SIG-M5 treated with dmso at 0.1 percent for 504 hours (cell line): ENCODE measurements around the gene RBPJ.
"Not testable (repeated sequence)": the region's sequence is repeated elsewhere in the genome, so short reads cannot be mapped to it uniquely, and the experiment has no call there.

Experiments
- DNase-seq: peaks from one replicate; lab custom pipeline; 2025; ENCODE audit not compliant: unreplicated experiment; lab: John Stamatoyannopoulos, UW

RBPJ gene

DNA sequence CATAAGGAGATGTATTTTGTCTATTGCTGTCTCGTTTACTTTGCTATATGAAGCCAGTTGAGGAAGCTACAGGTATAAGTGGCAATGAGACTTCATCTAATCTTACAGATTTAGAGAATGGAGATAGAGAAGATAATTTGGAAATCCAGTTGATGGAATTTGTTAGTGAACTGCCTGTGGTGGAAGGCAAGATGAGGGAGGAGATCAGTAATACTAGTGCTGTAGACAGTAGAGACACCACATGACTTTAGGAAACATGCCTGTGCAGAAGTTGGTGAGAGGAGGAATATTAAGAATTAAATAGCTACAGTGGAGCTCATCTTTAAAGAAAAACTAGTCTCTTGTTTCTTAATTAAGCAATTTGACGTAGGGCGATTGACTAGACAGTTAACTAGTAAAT, 51.3 kb downstream of the RBPJ start:
- no peak for DNase-seq

DNA sequence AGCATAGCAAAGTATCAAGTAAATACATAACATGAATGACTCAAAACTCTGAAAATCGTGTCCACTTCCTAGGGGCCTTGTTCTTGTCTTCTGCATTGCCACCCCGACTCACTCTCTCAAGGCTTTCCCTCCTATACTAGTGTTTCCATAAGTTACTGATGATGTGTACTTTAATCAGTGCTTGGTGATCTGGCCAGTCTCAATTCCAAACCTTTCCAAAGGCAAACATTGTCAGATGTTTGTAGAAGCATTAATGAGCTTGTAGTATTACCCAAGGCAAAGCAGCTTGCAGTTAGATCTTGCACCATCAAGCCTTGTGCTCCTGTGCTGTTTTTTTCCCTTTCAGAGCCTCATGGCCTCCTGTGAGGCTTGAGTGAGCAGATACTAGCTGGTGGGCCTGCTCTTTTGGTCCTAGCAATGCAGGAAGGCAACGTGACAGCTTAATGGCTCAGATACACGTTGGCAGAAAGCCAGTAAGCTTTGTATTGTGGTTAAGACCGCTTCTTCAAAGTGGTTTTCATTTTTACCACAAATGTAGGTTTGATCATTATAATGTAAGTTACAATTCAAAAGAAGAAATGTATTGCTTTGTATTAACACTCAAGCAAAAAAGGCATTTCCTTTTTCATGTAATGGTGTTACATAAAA, 51.8 kb downstream of the RBPJ start:
- DNase-seq: peak; percentile 79

DNA sequence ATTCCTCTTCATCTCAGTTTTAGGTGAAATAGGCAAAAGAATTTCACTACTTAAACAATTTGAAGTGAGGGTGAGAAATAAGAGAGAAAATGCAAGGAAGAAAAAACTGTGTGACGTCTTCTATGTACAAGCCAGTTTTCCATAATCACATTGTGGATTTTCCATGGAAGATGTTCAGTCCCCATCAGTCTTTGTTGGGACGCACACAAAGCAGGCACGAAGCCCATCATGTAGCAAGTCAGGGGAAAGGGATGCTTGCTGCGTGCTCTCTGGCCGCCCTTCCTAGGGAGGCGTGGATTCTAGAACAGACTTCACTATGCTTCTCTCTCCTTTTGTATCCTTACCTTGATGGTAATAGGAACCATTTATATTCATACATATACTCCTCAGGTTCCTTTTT, 54.7 kb downstream of the RBPJ start:
- DNase-seq: no peak

DNA sequence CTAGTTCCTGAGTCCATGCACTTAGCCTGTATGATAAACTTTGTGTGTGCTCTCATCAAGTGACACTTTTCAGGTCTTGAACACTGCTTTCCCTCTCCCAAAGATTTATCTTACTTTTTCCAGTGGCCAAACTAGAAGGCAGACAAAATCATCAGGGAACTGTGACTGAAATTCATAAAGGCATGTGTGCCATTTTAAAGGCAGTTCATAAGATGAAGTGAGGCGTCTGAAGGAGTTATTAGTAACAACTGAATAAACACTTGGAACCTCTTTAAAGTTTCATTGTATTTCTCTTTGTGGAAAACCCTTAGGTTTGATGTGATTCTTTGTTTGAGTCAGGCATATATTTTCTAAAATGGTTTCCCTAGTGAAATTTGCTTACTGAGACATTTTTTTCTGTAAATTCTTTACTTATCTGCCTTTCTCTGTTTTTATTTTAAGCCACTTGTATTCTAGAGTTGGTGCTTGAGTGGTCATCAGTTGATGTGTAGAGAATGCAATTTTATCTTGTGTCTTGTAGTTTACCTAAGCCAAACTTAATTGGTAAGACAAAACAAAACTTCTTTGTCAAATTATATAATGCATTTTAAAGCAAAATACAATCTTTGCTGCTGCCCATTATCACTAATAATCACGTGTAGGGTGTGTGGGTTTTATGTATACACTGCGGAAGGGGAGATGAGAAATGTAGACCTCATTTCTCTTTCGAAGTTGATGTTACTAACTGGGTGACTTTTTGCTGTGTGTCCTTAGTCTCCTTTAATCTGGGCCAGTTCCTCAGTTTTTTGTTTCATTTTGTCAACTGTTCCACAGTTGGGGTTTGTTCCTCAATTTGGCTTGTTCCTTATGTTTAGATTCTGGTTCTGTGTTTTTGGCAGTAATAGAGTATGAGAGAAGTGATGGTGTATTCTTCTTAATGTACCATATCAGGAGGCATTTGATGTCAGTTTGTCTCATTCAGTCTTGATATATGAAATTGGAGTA, 56.8 kb downstream of the RBPJ start:
- peak; percentile 49 for DNase-seq

DNA sequence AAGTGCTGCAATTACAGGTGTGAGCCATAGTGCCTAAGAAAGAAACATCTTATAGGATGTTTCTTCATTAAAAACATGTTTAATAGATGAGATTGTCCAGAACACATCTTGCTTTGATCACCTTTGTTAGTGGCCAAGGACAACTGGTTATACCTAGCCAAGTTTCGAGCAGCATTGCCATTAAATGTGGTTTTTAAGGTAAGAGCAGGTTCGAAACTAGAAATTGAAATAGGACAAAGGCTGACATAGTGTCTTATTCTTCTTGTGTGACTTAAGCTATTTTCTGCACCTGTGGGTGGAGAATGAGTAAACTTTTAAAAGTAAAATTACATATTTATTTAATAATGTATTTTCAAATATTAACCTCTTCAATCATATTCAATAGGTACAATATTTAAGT, 59.0 kb downstream of the RBPJ start:
- no peak for DNase-seq

DNA sequence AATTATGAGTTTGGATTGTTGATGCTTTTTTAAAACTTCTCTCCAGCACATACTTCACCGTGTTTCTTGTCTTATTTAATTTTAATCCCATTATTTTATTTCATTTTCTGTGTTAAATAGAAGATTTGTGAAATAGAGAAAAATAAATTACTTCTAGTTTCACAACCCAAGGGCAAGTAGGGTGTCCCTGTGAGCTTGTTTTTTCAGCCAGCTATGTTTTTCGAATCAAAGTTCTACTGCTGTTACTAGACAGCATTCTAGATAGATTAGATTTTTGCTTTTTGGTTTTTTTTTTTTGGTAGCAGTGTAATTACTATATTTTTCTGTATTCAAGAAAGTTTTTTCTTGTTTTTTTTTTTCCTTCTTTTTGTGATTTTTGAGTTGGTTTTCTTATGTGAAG, 59.9 kb downstream of the RBPJ start:
- no peak for DNase-seq

DNA sequence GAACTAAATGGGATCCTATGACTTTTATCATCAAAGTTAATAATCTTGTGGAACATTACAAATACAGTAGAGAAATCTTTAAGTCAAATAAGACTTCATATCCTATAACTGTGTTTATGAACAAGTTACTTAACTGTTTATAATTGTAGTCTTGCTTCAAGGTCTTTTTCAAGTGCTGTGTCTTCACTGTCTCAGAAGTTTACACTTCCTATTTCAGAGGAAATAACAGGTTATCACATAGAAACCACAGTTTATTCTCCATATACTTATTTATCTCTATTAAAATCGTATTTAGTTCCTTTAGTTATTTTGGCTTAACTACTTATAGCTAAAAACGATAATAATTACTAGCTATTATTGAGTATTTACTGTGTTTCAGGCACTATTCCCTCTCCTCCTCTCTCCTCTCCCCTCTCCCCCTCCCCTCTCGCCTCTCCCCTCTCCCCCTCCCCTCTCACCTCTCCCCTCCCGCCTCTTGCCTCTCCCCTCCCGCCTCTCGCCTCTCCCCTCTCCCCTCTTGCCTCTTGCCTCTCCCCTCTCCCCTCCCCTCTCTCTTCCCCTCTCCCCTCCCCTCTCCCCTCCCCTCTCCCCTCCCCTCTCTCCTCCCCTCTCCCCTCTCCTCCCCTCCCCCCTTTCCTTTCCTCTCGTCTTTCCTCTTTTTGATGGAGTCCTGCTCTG, 63.7 kb downstream of the RBPJ start:
- no peak for DNase-seq

DNA sequence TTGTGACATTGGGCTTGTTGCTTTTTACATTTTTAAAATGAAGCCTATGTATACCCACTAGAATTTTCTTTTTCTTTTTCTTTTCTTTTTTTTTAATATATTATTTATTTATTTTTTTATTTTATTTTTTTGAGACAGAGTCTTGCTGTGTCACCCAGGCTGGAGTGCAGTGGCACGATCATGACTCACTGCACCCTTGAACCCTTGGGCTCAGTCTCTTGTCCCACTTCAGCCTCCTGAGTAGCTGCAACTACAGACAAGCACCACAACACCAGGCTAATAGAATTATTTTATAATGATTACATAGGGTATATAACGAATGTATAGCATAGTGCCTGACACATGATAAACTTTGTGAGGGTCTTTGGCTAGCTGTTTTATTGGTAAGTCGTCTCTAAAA, 64.9 kb downstream of the RBPJ start:
- DNase-seq: no peak

DNA sequence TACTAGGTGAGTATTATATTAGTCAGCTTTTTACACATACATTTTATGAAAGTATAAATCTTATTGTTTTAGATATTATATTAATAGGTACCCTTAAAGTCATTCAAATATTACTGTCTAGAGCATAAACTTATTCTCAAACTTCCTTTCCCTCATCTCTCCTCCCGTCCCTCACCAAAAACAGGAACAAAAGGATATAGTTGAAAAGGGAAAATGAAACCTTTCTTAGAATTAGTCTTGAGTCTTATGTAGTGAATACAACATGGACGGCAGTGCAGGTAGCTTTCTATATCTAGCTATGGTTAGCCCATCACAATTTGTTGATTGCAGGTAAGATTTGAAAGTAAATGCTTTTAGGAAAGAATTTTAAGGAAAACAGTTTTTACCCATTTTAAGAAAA, 65.6 kb downstream of the RBPJ start:
- DNase-seq: no peak

DNA sequence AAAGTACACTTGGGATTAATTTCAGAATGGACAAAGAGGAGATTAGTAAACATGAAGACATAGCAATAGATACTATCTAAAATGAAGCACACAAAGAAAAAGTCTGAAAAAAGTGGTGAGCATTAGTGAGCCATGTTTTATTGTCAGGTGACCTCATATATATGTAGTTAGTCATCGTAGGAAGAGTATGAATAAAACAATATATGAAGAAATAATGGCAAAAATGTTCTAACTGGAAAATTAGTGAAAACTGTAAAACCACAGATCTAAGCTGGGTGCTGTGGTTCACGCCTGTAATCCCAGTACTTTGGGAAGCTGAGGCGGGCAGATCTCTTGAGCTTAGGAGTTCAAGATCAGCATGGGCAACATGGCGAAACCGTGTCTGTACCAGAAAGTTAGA, 67.9 kb downstream of the RBPJ start:
- no peak for DNase-seq

DNA sequence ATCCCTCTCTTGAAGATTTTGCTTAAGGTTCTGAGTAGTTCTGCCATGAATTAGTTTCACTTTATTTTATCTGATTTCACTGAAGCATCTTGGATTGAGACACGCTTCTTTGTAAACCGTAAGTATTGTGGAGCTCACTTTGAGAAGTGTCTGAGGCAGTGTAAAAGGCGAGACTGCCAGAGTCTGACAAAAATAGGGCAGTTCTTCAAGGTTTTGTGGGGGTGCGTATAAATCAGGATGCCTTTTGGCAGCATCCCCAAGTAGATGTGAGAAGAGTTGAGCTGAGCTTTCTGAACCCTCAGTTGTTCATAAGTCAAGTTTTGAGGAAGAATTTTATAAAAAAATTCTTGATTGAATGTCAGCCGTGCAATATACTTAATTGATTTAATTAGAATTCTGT, 76.3 kb downstream of the RBPJ start:
- DNase-seq: no peak

DNA sequence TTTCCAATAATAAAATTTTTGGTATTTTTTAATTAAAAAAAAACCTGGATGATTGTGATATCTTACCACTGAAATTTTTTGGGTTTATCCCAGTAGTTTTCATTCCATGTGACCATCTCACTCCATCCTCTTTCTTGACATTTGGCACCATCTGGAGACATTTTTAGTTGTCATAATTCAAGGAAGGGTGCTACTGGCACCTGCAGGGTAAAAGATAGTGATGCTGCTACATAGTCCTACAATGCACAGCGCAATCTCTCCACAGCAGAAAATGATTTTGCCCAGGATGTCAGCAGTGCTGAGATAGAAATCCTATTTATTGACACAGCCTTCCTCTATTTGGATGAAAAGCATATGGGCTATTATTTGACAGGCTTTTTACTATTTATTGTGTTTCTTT, 79.3 kb downstream of the RBPJ start:
- DNase-seq: no peak

DNA sequence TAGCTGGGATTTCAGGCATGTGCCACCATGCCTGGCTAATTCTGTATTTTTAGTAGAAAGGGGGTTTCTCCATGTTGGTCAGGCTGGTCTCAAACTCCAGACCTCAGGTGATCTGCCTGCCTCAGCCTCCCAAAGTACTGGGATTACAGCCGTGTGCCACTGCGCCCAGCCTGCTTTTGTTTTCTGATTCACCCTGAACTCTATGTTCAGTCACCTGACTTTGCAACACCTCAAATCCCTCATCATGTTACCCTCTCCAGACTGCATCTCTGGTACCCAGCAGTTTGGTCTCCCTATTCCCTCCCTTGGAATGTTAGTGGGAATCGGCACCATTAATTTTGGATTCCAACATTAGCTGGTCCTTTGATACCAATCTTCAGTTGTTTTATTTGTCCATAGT, 81.2 kb downstream of the RBPJ start:
- not testable (repeated sequence) for DNase-seq

DNA sequence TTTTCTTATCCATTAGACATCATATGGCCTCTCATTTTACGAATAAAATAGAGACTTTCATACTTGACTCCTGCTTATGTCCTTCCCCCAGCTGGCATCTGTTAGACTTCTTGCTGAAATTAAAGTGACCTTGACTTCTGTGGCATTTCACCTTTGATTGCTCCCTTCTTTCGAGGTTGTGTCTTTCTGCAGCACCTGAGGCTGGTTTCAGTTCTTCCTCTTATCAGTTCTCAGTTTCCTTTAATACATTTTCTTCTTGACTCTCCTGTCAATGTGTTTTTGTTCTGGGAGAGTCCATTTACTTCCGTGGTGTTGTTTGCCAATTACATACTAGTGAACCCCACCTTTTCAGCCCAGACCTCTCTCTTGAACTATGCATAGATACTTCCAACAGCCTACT, 81.6 kb downstream of the RBPJ start:
- no peak for DNase-seq

DNA sequence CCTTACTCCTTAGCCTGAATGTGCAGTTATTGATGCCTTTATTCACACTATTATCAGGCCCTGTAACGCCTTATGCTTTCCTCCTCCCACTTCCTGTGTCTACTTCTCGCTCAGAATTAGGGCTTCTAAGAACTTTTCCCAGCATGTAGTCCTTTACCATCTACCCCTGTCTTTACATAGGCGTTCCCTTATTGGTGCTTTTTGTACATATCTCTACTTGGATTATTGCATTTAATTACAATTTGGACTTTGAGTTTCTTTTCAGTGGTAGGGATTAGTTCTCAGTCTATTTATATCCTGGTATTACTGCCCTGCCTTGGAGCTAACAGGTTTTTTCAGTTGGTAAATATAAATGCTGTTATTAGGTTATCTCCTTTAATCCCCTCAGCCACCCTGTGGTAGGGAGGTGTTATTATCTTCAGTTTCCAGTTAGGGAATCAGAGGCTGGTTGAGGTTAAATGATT, 84.0 kb downstream of the RBPJ start:
- DNase-seq: no peak

DNA sequence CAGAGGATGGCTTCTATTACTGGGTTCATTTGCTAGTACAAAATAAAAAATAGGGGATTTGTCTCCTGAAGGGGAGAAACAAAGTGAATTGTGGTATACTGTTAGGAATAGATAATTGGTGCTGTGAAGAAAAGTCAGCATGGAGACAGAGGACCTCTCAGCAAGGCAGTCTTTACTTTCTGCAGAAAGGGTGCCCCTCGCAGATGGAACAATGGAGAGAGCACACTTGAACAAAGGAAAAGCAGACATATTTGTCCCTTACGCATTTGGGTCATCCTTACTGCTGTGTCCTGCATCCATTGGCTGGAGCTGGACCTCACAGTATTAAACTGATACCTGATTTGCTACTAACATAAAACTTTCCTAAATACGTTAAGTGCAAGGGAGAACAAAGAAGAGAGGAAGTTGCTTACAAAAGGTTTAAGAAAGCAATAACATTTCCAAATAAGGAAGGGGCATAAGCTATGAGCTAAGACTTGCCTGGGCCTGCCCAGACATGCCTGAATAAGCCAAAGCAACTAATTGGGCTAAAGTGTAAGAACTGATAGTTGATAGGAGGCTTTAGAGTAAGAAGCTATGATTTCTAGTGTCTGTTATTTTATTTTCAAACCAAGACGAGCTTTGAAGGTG, 85.6 kb downstream of the RBPJ start:
- peak; percentile 27 for DNase-seq

DNA sequence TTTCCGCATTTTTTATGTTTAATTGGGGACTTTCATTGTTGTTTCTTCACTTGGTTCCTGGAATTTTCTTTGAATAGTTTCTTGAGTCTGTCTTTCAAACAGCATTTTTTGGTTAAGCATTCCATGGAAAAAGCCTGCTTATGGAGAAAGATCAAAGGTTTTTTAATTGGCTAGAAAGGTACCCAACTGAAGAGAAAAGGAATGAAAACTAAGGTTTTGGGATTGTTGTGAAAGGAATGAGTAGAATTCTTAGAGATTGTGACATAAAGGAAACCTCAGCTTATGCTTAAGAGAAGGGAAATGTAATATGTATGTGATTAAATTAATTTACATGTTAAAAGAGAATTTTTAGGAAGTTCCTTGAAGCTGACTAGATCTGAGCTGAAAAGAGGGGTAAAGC, 86.7 kb downstream of the RBPJ start:
- DNase-seq: no peak

DNA sequence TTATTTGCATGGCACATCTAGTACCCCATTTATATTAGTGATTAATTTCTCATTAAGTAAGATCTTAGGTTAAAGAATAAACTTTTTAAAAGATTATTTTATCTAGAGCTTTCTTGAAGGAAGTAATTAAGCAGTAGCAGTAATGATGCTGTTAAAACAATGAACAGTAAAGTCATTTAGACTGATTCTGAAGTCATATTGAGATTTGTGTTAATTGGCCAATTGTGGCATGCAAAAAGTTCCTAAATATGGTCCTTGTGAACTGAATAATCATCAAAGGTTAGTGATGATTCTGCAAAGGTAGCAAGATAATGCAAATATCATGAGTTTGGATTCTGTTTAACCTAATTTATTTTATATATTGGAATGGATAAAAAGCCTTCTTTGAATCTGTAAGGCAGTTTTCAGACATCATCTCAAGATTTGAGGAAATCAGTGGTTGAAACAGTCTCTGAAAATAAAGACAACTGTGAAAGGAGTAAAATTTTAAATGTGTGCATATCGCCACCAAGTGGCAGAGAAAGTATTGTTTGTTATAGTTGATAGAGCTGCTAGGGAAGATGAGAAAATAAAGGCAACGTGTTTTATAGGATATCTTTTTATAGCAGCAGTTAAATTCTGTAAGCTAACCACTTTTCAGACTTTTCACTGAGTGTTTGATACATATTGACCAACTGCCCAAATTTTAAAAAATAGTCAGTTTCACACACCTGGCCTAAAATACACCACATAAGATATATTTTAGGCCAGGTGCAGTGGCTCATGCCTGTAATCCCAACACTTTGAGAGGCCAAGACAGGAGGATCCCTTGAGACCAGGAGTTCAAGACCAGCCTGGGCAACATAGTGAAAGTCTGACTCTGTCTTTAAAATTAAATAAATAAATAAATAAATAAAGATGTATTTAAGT, 89.8 kb downstream of the RBPJ start:
- DNase-seq: peak; percentile 68

DNA sequence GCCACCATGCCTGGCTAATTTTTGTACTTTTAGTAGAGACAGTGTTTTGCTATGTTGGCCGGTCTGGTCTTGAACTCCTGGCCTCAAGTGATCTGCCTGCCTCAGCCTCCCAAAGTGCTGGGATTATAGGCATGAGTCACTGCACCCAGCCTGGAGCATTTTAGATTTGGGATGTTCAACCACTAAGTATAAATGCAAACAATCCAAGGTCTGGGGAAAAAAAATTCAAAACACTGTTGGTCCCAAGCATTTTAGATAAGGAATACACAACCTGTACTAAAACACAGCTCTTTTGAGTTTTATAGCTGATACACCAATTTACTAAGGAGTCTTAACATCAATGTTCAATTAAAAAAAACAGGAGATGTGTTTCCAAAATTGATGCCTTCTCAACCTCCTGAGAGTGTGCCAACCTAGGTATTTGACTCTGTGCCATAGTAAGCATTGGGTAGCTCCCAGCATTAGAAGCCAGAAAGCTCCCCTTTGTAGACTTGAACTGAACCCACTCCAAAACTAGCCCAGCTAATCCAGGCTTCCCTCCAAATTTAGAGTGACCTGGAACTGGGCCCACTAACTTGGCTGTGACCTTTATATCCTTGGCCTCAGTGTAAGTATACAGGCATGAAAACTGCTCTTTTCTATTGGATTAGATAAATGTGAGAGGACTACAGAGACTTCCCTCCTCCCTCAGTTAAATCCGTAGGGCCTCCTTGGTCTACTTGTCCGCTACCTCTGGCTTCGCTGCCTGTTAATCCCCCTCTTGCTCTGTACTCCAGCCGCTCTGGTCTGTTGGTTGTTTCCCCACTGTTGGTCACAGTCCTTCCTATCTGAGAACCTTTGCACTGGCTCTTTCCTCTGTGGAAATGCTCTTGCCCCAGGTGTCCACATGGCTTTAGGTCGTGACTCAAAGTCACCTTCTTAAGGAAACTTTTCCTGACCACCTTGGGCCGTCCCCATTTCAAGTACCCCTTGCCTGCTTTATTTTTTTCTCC, 91.9 kb downstream of the RBPJ start:
- DNase-seq: no peak
